ENCODE measurements around the gene RNU5B-1. TPM values are rescaled to one million over a fixed set of nuclear protein-coding genes. Genes with fewer than 3 reads are reported as not detected.
A peak's percentile ranks its signal among the peaks of the same experiment; 100 is the strongest.

The RNU5B-1 gene
- total and polyA plus RNA-seq, 2 of the 4 experiments (the other 2 are of a cell fraction) = not detected

- H2BK5ac ChIP-seq (ENCODE audit: low read depth, low read length, poor library complexity, severe bottlenecking) = no peak overlapping the region
- 0% methylated on average over 3 of the region's 5 CpGs; no CpG with 5 or more reads in 1 of the 2 experiments for WGBS, 2 experiments (ENCODE audit: extremely low coverage in 2 of 2, insufficient read length in 1 of 2)
- H3K9me3 ChIP-seq (ENCODE audit: control insufficient read depth, insufficient read depth, low read length) = no peaks in the 10 kb centered on the region
- H3K4me3 ChIP-seq (ENCODE audit: insufficient read depth, low read depth, low read length) = no peak overlapping the region
- ATAC-seq (ENCODE audit: low read depth) (peak; percentile 100), DNase-seq (peak; percentile 70)
- H3K79me1 ChIP-seq (ENCODE audit: low read depth in 1 of 2, low read length in 2 of 2) = no peaks in the 10 kb centered on the region
- CTCF ChIA-PET = interaction anchor here (0.6 to 2.0 kb wide), 10 partner anchors 9 to 1173 kb away, joined by 3 to 13 read pairs (median 4); no protein-coding TSS in a partner anchor
- no peak overlapping the region for H2AK5ac ChIP-seq (ENCODE audit: low read depth, low read length)
- H2BK120ac ChIP-seq (ENCODE audit: low read depth, low read length) = no peak overlapping the region
- H4K91ac ChIP-seq (ENCODE audit: insufficient read depth, low read depth, low read length) = no peak overlapping the region
- no peak overlapping the region for H2AK9ac ChIP-seq (replicated peaks; ENCODE audit: low read depth, low read length, poor library complexity)
- no peak overlapping the region for H3K27ac ChIP-seq (ENCODE audit: insufficient read depth, low read length)
- H3K14ac ChIP-seq (replicated peaks; ENCODE audit: low read depth, low read length) = no peak overlapping the region
- H2BK20ac ChIP-seq (ENCODE audit: low read depth, low read length) = no peak overlapping the region
- TF ChIP-seq CTCF (conservative IDR thresholded peaks at IDR 0.05; ENCODE audit: low read depth, low read length) (peak; percentile 98), CEBPB (IDR thresholded peaks at IDR 0.05; ENCODE audit: low read depth, low read length) (no peak), CHD1 (IDR thresholded peaks at IDR 0.05; ENCODE audit: low read depth, low read length) (no peak), MXI1 (IDR thresholded peaks at IDR 0.05; ENCODE audit: borderline replicate concordance, low read depth, low read length) (no peak), ELK1 (IDR thresholded peaks at IDR 0.05; ENCODE audit: borderline replicate concordance, low read depth, low read length) (no peak), NFE2L2 (IDR thresholded peaks at IDR 0.05; ENCODE audit: low read depth, low read length) (no peak), RAD21 (IDR thresholded peaks at IDR 0.05; ENCODE audit: low read length) (peak; percentile 99), RFX5 (IDR thresholded peaks at IDR 0.05; ENCODE audit: low read depth, low read length) (no peak), RCOR1 (IDR thresholded peaks at IDR 0.05; ENCODE audit: insufficient replicate concordance, low read length) (no peak), MAZ (IDR thresholded peaks at IDR 0.05; ENCODE audit: borderline replicate concordance, low read depth, low read length) (no peak), POLR2A (IDR thresholded peaks at IDR 0.05; ENCODE audit: low read depth, low read length) (peak; percentile 32; the same call in 1 of the 2 replicates), FOS (IDR thresholded peaks at IDR 0.05; ENCODE audit: low read depth, low read length) (no peak), MAFK (IDR thresholded peaks at IDR 0.05; ENCODE audit: low read depth, low read length) (no peak), USF2 (IDR thresholded peaks at IDR 0.05; ENCODE audit: low read depth, low read length) (no peak), BHLHE40 (IDR thresholded peaks at IDR 0.05; ENCODE audit: low read depth, low read length) (no peak), SMC3 (IDR thresholded peaks at IDR 0.05; ENCODE audit: low read depth, low read length) (peak; percentile 95)
- no peak overlapping the region for H3K23ac ChIP-seq (ENCODE audit: low read depth, low read length)
- no peaks in the 10 kb centered on the region for H3K9me1 ChIP-seq (ENCODE audit: insufficient read depth, low read length)
- peaks cover 20% of the 10 kb centered on the region for H3K27me3 ChIP-seq (ENCODE audit: control insufficient read depth, insufficient read depth, low read length)
- BruUV-seq (replicated peaks) = no TSS peak
- H3K56ac ChIP-seq (ENCODE audit: extremely low read depth, insufficient read depth, low read length) = no peak overlapping the region
- H3K9ac ChIP-seq (ENCODE audit: low read depth, low read length) = no peak overlapping the region
- H4K5ac ChIP-seq (ENCODE audit: low read depth, low read length) = no peak overlapping the region
- H2BK15ac ChIP-seq (ENCODE audit: low read depth, low read length) = no peak overlapping the region
- no peak overlapping the region for H2AFZ ChIP-seq (replicated peaks; ENCODE audit: low read length, poor library complexity)
- in situ Hi-C loops (cut with MboI; ENCODE audit: low sequenced_read_pairs) = loop anchor here (5.0 kb wide), 1 partner anchor 63 kb away; no protein-coding TSS in a partner anchor
- no peaks in the 10 kb centered on the region for H3K4me1 ChIP-seq (ENCODE audit: control insufficient read depth, insufficient read depth, low read length)
- dilution Hi-C loops (cut with HindIII; ENCODE audit: low sequenced_read_pairs, unreplicated experiment) = no loop called here
- intact Hi-C loops (cut with micrococcal nuclease) = loop anchor here (1.0 kb wide), 2 partner anchors 66 to 81 kb away; no protein-coding TSS in a partner anchor
- no peak overlapping the region for H3K18ac ChIP-seq (ENCODE audit: low read depth, low read length)
- H3K4me2 ChIP-seq (ENCODE audit: low read depth, low read length) = no peak overlapping the region
- H4K8ac ChIP-seq (ENCODE audit: low read depth in 2 of 2, low read length in 2 of 2) = no peak overlapping the region
- POLR2A ChIA-PET (ENCODE audit: unreplicated experiment) = interaction anchor here (0.7 kb wide), 1 partner anchor 49 kb away, joined by 4 read pairs; no protein-coding TSS in a partner anchor
- H3K36me3 ChIP-seq (ENCODE audit: control insufficient read depth, insufficient read depth, low read length) = no peaks in the 10 kb centered on the region
- no peak overlapping the region for H3K4ac ChIP-seq (ENCODE audit: low read depth, low read length)
- H4K20me1 ChIP-seq (ENCODE audit: insufficient read depth, low read length) = no peaks in the 10 kb centered on the region
Measured at GRCh38 chr15:65318870-65319356, 14.4 kb downstream of the RNU5B-1 start.
